PC-9 (cell line): ENCODE results near the gene CCDC138. TPM values are rescaled to one million over a fixed set of nuclear protein-coding genes. Genes with fewer than 3 reads are reported as not detected.

Experiments used
- BruUV-seq: library from RNA; stranded (reverse); fragments of 400-500 nt; replicated peaks from 2 replicates; lab custom pipeline; 2021; lab: Mats Ljungman, UMichigan
- CTCF ChIA-PET: fragments of 300-600 bp; sonication (Branson Sonifier 250); formaldehyde crosslinking; loops from one replicate; lab custom pipeline; 2022; ENCODE audit warnings: antibody characterized with exemption; lab: Charles Lee
- POLR2A ChIA-PET: fragments of 300-600 bp; sonication (Branson Sonifier 250); formaldehyde crosslinking; loops from one replicate; lab custom pipeline; 2022; ENCODE audit warnings: antibody characterized with exemption; ENCODE audit not compliant: unreplicated experiment; lab: Charles Lee
- DNase-seq, 2 experiments: peaks; one replicate each; pipeline versions ENCODE4 v3.0.0 to v3.0.0-alpha.2; 2015 to 2022; ENCODE audit warnings: mixed read lengths in 1 of 2
- H2AFZ ChIP-seq: fragments of 200-600 bp; sonication (generic); 2 replicates; pipeline ENCODE4 v1.8.1; 2017; ENCODE audit warnings: antibody characterized with exemption
- H3F3A ChIP-seq: fragments of 200-600 bp; sonication (generic); 2 replicates; pipeline ENCODE4 v1.8.1; 2017; ENCODE audit warnings: antibody characterized with exemption, mild to moderate bottlenecking, low read depth; ENCODE audit not compliant: insufficient read depth
- H3K27ac ChIP-seq: fragments of 200-600 bp; sonication (generic); 2 replicates; pipeline ENCODE4 v1.6.1; 2016; ENCODE audit warnings: mixed run types
- H3K27me3 ChIP-seq: fragments of 200-600 bp; sonication (generic); 2 replicates; pipeline ENCODE4 v1.6.1; 2016; ENCODE audit warnings: low read depth, mixed run types; ENCODE audit not compliant: insufficient read depth
- H3K36me3 ChIP-seq: fragments of 200-600 bp; sonication (generic); 2 replicates; pipeline ENCODE4 v1.6.1; 2016; ENCODE audit warnings: low read depth, mixed run types
- H3K4me1 ChIP-seq: fragments of 200-600 bp; sonication (generic); replicated peaks from 2 replicates; pipeline ENCODE4 v1.6.1; 2016; ENCODE audit warnings: mixed run types; ENCODE audit not compliant: insufficient read depth
- H3K4me2 ChIP-seq: fragments of 200-600 bp; sonication (generic); 2 replicates; pipeline ENCODE4 v1.6.1; 2017; ENCODE audit warnings: mixed run types
- H3K4me3 ChIP-seq: fragments of 200-600 bp; sonication (generic); 2 replicates; pipeline ENCODE4 v1.6.1; 2016; ENCODE audit warnings: mixed run types
- H3K79me2 ChIP-seq: fragments of 200-600 bp; sonication (generic); 2 replicates; pipeline ENCODE4 v1.6.1; 2017; ENCODE audit warnings: low read depth, mixed run types
- H3K9me2 ChIP-seq: fragments of 200-600 bp; sonication (generic); 2 replicates; pipeline ENCODE4 v1.8.1; 2017; ENCODE audit warnings: mild to moderate bottlenecking; ENCODE audit not compliant: insufficient read depth
- H3K9me3 ChIP-seq: fragments of 200-600 bp; sonication (generic); 2 replicates; pipeline ENCODE4 v1.8.1; 2016; ENCODE audit warnings: low read depth; ENCODE audit not compliant: insufficient read depth
- H4K20me1 ChIP-seq: fragments of 200-600 bp; sonication (generic); 2 replicates; pipeline ENCODE4 v1.8.1; 2017; ENCODE audit not compliant: insufficient read depth
- CTCF ChIP-seq: fragments of 200-600 bp; sonication (generic); conservative IDR thresholded peaks from 2 replicates; pipeline ENCODE4 v1.6.1; 2017; ENCODE audit warnings: mixed run types, antibody characterized with exemption, mild to moderate bottlenecking, moderate library complexity
- EZH2 ChIP-seq: fragments of 200-600 bp; sonication (generic); IDR thresholded peaks from 2 replicates; pipeline ENCODE4 v1.8.0; 2017; ENCODE audit warnings: antibody characterized with exemption, low read depth
- intact Hi-C: fragments of 100-400 bp; cut with micrococcal nuclease; formaldehyde crosslinking; loops from one replicate; pipeline ENCODE4 v1.10.0; 2022; ENCODE audit not compliant: unreplicated experiment
- total RNA-seq: library from RNA; stranded (reverse); gene quantifications from 2 replicates; pipeline ENCODE4 v1.2.3, GENCODE V29; 2021

The CCDC138 gene
- total RNA-seq, 1 experiment from 2014 or later, result 10.1 TPM

GRCh38 chr2:108916796-108917421 is 130.3 kb downstream of the CCDC138 start:
- no peak for TF ChIP-seq EZH2
- TF ChIP-seq CTCF, result no peak
- Histone ChIP-seq H3K27me3 (no peaks in the 10 kb centered on the region), H3K79me2 (no peaks in the 10 kb centered on the region), H3K4me1 (peaks cover 9% of the 10 kb centered on the region), H3K27ac (no peak overlapping the region), H4K20me1 (no peaks in the 10 kb centered on the region), H3K4me2 (no peak overlapping the region), H3F3A (no peaks in the 10 kb centered on the region), H3K36me3 (no peaks in the 10 kb centered on the region), H3K4me3 (no peak overlapping the region), H2AFZ (no peak overlapping the region), H3K9me3 (no peaks in the 10 kb centered on the region), H3K9me2 (no peaks in the 10 kb centered on the region)
- CTCF ChIA-PET, result no interaction called here
- BruUV-seq, result no TSS peak
- no peak for DNase-seq
- POLR2A ChIA-PET, result no interaction called here
- intact Hi-C loops, result no loop called here

- Histone ChIP-seq H3K9me3 (no peaks in the 10 kb centered on the region), H3F3A (0 out of 2 replicates have a peak, but pooled peaks cover 2% of the 10 kb centered on the region), H3K4me2 (no peak overlapping the region), H3K27ac (no peak overlapping the region), H3K36me3 (no peaks in the 10 kb centered on the region), H3K79me2 (no peaks in the 10 kb centered on the region), H3K4me3 (no peak overlapping the region), H3K4me1 (peaks cover 16% of the 10 kb centered on the region), H4K20me1 (no peaks in the 10 kb centered on the region), H3K27me3 (no peaks in the 10 kb centered on the region), H3K9me2 (no peaks in the 10 kb centered on the region), H2AFZ (no peak overlapping the region)
- no peak for DNase-seq
- BruUV-seq, result no TSS peak
- intact Hi-C loops, result no loop called here
- CTCF ChIA-PET, result no interaction called here
- TF ChIP-seq CTCF (no peak), EZH2 (no peak)
- POLR2A ChIA-PET, result no interaction called here
Measured at GRCh38 chr2:108917526-108917925, 131.0 kb downstream of the CCDC138 start.

GRCh38 chr2:108918156-108918874 is 131.7 kb downstream of the CCDC138 start:
- no TSS peak for BruUV-seq
- Histone ChIP-seq H3F3A (peaks cover 7% of the 10 kb centered on the region; the same call in 1 of the 2 replicates), H3K79me2 (no peaks in the 10 kb centered on the region), H3K4me1 (peaks cover 23% of the 10 kb centered on the region), H3K4me3 (no peak overlapping the region), H4K20me1 (no peaks in the 10 kb centered on the region), H3K36me3 (no peaks in the 10 kb centered on the region), H3K9me3 (no peaks in the 10 kb centered on the region), H3K9me2 (no peaks in the 10 kb centered on the region), H3K4me2 (no peak overlapping the region), H3K27me3 (no peaks in the 10 kb centered on the region), H2AFZ (no peak overlapping the region), H3K27ac (no peak overlapping the region)
- CTCF ChIA-PET, result no interaction called here
- intact Hi-C loops, result no loop called here
- TF ChIP-seq CTCF (no peak), EZH2 (no peak)
- no peak for DNase-seq
- POLR2A ChIA-PET, result no interaction called here
